GM18870 (cell line): ENCODE data around the gene UPK3B.
"Not testable (repeated sequence)": the region's sequence is repeated elsewhere in the genome, so short reads cannot be mapped to it uniquely, and the experiment has no call there.

Experiments
- ATAC-seq: cut with Tn5 transposase; IDR thresholded peaks from one replicate; pipeline ENCODE4 v1.9.1; 2021; ENCODE audit warnings: moderate library complexity; ENCODE audit not compliant: unreplicated experiment

The UPK3B gene

DNA sequence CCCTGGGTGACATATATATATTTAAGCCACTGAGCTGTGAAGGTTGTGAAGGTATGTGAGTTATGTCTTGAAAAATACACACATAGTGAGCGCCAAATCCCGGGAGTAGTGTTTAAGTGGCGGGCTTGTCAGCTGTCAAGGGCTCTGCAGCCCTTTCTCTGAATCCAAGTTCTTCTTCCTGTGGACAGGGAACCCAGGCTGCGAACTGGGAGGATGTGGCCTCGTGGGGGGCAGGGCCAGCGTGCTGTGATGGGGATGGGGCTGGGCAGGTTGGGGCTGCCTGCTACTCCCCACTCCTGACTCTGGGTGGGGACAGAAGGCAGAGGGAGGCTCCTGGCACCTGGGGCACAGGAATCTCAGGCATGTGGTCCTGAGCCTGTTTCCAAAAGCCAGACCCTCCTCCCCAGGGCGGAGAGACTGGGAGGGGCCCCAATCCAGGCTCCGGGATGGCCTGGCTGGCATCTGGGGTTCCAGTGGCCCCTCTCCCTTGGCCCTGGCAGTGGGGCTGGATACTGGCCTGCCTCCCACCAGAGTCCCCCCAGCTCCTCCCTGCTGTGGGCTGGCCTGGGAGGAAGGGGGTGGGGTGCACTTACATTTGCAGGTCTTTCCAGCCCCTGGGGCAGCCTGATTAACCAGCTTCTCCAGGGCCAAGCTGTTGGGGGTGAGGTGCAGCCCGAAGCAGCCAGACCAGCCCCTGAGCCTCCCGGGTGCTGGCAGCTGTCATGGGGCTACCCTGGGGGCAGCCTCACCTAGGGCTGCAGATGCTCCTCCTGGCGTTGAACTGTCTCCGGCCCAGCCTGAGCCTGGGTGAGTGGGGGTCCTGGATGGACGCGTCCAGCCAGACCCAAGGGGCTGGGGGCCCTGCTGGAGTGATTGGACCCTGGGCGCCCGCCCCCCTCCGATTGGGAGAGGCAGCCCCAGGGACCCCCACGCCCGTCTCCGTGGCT, at the start of gene UPK3B:
UPK3B (plus strand) TSS at position 622 of the 947 bp plus-strand sequence; CDS start at position 723, 101 bp downstream.
- no peak for ATAC-seq

GRCh38 chr7:76460767-76461166, 49.6 kb upstream of the UPK3B start:
- not testable (repeated sequence) for ATAC-seq

DNA sequence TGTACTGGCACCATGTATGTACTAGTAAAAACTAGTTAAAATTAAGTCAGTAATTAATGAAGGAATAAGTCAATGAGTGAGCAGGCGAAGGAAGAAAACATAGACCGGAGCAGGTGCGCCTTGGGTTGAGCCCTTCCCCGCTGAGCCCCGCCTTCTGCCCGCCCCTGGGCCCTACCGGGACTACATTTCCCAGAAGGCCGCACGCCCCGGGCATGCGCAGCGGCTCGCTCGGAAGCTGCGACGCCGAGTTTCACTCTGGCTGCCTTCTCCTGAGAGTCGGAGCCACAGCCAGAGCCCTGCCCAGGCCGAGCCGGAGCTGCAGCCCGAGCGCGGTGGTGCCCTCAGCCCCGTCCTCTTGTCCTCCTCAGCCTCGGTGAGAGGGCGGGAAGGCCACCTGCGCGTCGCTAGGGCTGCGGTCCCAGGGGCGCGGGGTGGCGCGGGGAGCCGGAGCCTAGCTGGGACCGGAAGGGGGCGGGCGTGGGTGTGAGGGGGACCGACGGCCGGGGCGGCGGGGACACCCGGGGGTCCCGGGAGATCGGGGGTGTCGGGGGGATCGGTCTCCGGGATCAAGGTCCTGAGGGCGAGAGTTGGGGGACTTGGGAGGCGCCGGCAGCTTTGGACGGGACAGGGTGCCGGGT, 48.8 kb upstream of the UPK3B start, which contains the start of gene DTX2:
DTX2 (plus strand) TSS at position 246 of the 638 bp plus-strand sequence. CDS start 18,801 bp downstream, outside the sequence.
- peak; percentile 88 for ATAC-seq

DNA sequence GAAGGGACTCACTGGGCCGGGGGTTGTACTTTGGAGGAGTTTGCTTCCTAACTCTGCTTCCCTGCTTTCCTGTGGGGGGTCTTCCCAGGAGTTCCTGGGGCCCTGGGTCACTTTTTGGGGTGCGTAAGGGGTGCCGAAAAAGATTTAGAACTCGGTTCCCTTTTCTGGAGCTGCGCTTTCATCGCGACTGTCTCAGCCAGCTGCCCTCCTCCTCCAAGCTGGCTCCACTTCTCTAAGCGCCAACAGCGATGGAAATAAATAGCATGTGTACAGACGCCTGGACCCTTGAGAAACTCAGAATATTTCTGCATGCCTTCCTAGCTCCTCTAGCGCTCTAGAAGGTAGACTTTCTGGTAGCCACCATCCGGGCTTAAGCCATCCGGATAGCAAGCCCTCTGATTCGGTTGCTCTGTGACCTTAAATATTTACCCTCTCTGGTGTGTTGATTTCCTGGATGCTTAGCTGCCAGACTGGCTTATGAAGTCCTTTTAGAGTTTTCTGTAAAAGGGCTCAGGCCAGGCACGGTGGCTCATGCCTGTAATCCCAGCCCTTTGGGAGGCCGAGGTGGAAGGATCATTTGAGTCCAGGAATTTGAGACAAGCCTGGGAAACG, 48.0 kb upstream of the UPK3B start:
- ATAC-seq, result not testable (repeated sequence)

GRCh38 chr7:76464959-76465358, 45.4 kb upstream of the UPK3B start:
- ATAC-seq, result not testable (repeated sequence)

DNA sequence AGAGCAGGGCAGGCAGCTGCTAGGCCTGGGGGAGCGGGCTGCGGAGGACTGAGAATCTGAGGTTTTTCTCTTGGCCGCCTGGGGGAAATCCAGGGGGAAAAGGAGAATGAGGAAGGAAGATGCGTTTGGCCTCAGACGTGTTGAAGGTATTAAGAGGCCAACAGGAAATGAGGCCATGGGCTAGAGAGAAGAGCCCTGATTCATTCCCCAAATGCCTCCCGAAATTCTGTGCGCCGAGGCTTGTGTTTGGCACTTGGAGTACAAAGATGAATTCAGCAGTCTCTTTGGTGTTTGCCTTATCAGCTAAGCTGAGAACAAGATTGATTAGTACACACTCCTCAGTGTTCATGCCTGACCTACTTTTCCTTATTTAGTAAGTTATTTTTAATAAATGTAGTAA, 44.4 kb upstream of the UPK3B start:
- ATAC-seq, result not testable (repeated sequence)

DNA sequence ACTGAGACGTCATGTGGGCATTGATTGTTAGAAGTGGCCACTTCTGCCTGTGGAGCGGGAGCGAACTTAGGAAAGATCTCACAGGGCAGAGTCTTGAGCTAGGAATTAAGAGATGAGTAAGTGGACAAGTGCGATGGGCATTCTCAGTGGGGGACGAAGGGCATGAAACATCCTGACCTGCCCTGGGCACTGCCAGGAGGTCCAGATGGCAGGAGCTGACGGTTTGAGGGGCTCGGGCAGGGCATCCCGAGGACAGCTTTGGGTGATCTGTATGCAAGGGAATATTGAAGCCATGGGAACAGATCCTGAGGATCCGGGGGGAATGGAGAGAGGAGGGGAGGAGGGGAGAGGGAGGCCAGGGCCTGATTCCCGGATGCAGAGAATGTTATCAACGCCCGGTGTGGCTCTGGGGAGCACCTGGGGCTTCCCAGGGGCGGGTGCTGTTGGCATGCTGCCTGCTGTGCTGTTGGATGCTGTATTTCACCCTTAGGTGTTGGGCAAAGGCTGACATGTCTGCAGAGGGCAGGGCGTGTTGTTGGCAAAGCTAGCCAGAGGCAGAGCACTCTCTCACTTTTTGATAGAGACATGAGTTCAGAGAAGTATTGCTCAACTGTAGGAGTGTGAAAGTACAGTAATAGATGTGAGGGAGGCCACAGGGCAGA, 42.5 kb upstream of the UPK3B start:
- ATAC-seq, result not testable (repeated sequence)

- not testable (repeated sequence) for ATAC-seq
Measured at GRCh38 chr7:76471556-76472221, 38.7 kb upstream of the UPK3B start.

GRCh38 chr7:76473097-76473496, 37.3 kb upstream of the UPK3B start:
- not testable (repeated sequence) for ATAC-seq

DNA sequence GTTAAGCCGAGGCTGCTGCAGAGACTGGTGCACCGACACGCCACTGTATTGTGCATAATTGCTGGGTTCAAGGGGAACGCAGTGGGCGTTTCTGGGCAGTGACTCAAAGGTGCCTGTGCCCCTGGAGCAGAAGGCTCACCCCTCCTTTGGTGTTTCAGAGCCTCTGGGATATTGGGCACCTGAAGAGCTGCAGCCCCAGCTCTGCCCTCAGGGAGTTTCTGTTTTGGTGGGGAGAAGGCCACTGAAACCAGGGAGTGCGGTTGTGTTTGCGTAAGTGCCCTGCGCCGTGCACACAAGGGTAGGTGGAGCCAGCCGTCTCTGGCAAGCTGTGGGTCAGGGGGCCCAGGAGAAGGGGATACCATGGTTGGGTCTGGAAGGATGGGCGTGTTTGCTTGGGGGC, 34.1 kb upstream of the UPK3B start:
- not testable (repeated sequence) for ATAC-seq

GRCh38 chr7:76476742-76477474, 33.4 kb upstream of the UPK3B start:
- not testable (repeated sequence) for ATAC-seq

- ATAC-seq, result not testable (repeated sequence)
Measured at GRCh38 chr7:76479628-76480027, 30.7 kb upstream of the UPK3B start.

DNA sequence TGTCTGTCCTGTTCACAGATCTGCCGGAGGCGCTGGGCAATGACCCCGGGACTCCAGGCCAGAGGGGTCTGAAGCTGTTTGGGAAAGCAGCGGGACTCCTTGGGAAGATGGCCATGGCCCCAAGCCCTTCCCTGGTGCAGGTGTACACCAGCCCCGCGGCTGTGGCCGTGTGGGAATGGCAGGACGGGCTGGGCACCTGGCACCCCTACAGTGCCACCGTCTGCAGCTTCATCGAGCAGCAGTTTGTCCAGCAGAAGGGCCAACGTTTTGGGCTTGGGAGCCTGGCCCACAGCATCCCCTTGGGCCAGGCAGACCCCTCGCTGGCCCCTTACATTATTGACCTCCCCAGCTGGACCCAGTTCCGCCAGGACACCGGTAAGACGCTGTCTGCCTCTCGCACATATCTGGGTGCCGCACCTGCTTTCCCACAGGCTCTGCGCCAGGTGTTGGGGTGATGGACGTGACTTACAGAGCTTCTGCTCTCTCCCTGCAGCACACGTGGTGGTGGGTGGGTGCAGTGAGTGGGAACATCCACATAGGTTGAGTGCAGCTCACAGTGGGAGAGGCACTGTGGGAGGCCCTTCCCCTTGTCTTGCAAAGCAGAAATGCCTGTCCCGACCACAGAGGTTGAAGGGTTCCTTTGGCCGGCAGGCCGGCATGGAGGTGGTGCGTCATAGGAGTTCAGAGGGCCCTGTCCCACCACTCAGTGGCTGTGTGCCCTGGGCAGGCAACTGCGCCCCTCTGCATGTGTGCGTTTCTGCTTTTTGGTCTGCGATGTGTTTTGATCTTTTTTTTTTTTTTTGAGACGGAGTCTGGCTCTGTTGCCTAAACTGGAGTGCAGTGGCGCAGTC, 29.7 kb upstream of the UPK3B start:
- ATAC-seq, result not testable (repeated sequence)

- ATAC-seq, result not testable (repeated sequence)
Measured at GRCh38 chr7:76482660-76483059, 27.7 kb upstream of the UPK3B start.

DNA sequence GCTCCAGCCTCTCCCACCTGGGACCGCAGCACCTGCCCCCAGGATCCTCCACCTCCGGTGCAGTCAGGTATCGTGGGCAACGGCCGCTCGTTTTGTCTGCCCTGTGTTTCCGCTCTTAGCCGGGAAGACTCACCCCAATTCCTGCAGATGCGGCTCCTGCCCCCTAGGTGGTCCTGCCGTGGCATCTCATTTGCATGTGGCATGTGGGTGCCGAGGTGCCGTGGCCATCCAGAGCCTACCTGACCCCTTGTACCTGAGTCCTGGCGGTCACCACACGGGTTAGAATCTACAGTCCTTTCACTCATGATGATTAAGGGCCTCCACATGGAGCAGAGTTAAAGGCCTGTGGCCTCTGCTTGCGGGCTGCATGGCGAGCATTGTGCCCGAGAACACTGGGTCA, 27.3 kb upstream of the UPK3B start:
- not testable (repeated sequence) for ATAC-seq

GRCh38 chr7:76484456-76484855, 25.9 kb upstream of the UPK3B start:
- ATAC-seq, result not testable (repeated sequence)

GRCh38 chr7:76485822-76486610, 24.3 kb upstream of the UPK3B start:
- not testable (repeated sequence) for ATAC-seq

DNA sequence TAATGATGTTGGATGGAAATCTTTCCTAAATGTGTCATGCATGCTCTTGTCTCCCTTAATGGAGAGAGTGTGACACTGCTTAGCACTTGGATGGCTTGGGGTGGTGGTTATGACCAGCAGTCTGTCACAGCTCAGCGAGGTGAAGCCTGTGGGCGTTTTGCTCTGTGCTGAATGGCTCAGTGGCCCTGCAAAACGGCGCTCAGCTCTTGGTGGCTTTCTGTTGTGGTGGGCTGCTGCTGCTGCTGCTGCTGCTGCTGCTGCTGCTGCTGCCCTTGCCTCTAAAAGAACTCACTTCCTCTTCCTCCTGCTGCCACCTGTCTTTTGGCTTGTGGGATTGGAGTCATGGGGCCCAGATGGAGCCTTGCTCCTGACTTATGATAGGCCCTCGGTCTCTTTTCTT, 23.7 kb upstream of the UPK3B start:
- peak; percentile 98 for ATAC-seq
